Endodermal cell (in vitro differentiated cells): ENCODE data around the gene MFAP3L. TPM values are rescaled to one million over a fixed set of nuclear protein-coding genes. Genes with fewer than 3 reads are reported as not detected.

Experiments used
- DNase-seq: peaks from one replicate; pipeline ENCODE4 v3.0.0-alpha.2; 2017
- H3K27ac ChIP-seq: 2 replicates; pipeline ENCODE4 v1.5.1; 2013; ENCODE audit warnings: mild to moderate bottlenecking, low read depth, low read length, moderate library complexity
- H3K27me3 ChIP-seq: 2 replicates; pipeline ENCODE4 v1.6.1; 2013; ENCODE audit warnings: mild to moderate bottlenecking, low read length, moderate library complexity; ENCODE audit not compliant: insufficient read depth, control insufficient read depth, poor library complexity, severe bottlenecking
- H3K36me3 ChIP-seq: 2 replicates; pipeline ENCODE4 v1.7.0; 2013; ENCODE audit warnings: mild to moderate bottlenecking, low read length, moderate library complexity; ENCODE audit not compliant: control insufficient read depth, insufficient read depth
- H3K4me1 ChIP-seq: one replicate; pipeline ENCODE4 v1.7.0; 2013; ENCODE audit warnings: low read length; ENCODE audit not compliant: control insufficient read depth, insufficient read depth
- H3K4me3 ChIP-seq: 2 replicates; pipeline ENCODE4 v1.5.1; 2013; ENCODE audit warnings: mild to moderate bottlenecking, low read length, moderate library complexity
- H3K9ac ChIP-seq: 2 replicates; pipeline ENCODE4 v1.6.1; 2013; ENCODE audit warnings: mild to moderate bottlenecking, low read length, moderate library complexity; ENCODE audit not compliant: poor library complexity, severe bottlenecking; ENCODE audit errors: extremely low read depth
- H3K9me3 ChIP-seq: 2 replicates; pipeline ENCODE4 v1.6.1; 2013; ENCODE audit warnings: mild to moderate bottlenecking, low read length, moderate library complexity; ENCODE audit not compliant: control insufficient read depth
- H3K27ac Mint-ChIP-seq: 2 replicates; pipeline ENCODE4 v1.8.0; 2020; ENCODE audit warnings: mixed read lengths
- H3K27me3 Mint-ChIP-seq: 2 replicates; pipeline ENCODE4 v1.8.0; 2021; ENCODE audit warnings: mild to moderate bottlenecking, mixed read lengths; ENCODE audit not compliant: insufficient read depth
- H3K36me3 Mint-ChIP-seq: 2 replicates; pipeline ENCODE4 v1.8.0; 2020; ENCODE audit warnings: low read depth, mixed read lengths
- H3K4me1 Mint-ChIP-seq: 2 replicates; pipeline ENCODE4 v1.8.0; 2020; ENCODE audit warnings: mixed read lengths
- H3K4me3 Mint-ChIP-seq: 2 replicates; pipeline ENCODE4 v1.8.0; 2020; ENCODE audit warnings: mild to moderate bottlenecking, moderate library complexity, mixed read lengths
- H3K9me3 Mint-ChIP-seq: 2 replicates; pipeline ENCODE4 v1.8.0; 2020; ENCODE audit warnings: mild to moderate bottlenecking, mixed read lengths
- WGBS, 2 experiments: methylation state at CpG; one replicate each; pipeline versions ENCODE4 v1.1.5 to v1.1.7; 2013; ENCODE audit warnings: missing lambda C conversion rate in 2 of 2, mixed read lengths in 1 of 2; ENCODE audit not compliant: insufficient coverage in 1 of 2, insufficient read length in 1 of 2; 5-methylcytosine and 5-hydroxymethylcytosine counted together
- total RNA-seq, 2 donors: library from RNA; stranded (reverse); fragmentation: NEBNext Ultra II Directional in 1 of 2; extraction: Animal tissue kit (Norgen Biotek cat#: 25700) in 1 of 2; gene quantifications; 2 replicates in 1 of 2; 3 replicates in 1 of 2; pipeline ENCODE4 v1.2.1, GENCODE V29; 2021
- TF ChIP-seq, protein P1 (sequence below): fragments of 200-600 bp; sonication (generic); conservative IDR thresholded peaks from 2 replicates; pipeline ENCODE4 v1.5.0; 2021; ENCODE audit warnings: antibody characterized with exemption, mild to moderate bottlenecking

Gene MFAP3L
- total RNA-seq, 2 donors from 2014 or later = 19.6 to 25.3 TPM

DNA sequence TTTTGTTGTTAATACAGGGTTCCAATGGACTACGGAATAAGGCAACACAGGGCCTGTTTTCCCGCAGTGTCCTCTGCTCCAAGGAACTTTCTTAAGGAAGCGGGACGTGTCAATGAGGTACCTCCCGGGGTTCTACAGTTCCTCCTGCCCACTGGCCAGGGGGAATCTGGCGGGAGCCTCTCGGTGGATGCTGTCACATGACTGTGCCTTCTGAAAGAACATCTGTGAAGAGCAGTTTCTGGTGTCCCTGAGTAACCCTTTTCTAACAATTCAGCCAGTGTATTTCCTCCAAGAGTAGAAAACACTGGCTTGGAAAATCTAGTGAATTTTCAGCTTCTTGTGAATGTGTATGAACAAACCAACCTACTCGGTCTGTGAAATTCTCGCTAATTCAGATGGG is 32.7 kb downstream of the MFAP3L start:
- Histone ChIP-seq H3K4me1 (no peaks in the 10 kb centered on the region), H3K4me3 (no peak overlapping the region), H3K9me3 (no peaks in the 10 kb centered on the region), H3K36me3 (no peaks in the 10 kb centered on the region), H3K9ac (no peak overlapping the region), H3K27me3 (no peaks in the 10 kb centered on the region), H3K27ac (no peak overlapping the region)
- TF ChIP-seq, protein P1, sequence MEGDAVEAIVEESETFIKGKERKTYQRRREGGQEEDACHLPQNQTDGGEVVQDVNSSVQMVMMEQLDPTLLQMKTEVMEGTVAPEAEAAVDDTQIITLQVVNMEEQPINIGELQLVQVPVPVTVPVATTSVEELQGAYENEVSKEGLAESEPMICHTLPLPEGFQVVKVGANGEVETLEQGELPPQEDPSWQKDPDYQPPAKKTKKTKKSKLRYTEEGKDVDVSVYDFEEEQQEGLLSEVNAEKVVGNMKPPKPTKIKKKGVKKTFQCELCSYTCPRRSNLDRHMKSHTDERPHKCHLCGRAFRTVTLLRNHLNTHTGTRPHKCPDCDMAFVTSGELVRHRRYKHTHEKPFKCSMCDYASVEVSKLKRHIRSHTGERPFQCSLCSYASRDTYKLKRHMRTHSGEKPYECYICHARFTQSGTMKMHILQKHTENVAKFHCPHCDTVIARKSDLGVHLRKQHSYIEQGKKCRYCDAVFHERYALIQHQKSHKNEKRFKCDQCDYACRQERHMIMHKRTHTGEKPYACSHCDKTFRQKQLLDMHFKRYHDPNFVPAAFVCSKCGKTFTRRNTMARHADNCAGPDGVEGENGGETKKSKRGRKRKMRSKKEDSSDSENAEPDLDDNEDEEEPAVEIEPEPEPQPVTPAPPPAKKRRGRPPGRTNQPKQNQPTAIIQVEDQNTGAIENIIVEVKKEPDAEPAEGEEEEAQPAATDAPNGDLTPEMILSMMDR = no peak
- WGBS, 2 experiments = 90 to 91% methylated on average over 8 to 9 of the region's 9 CpGs
- Mint-ChIP-seq H3K4me3 (no peak overlapping the region), H3K4me1 (peaks cover 17% of the 10 kb centered on the region), H3K36me3 (peaks cover 15% of the 10 kb centered on the region), H3K9me3 (no peaks in the 10 kb centered on the region), H3K27ac (no peak overlapping the region), H3K27me3 (no peaks in the 10 kb centered on the region)
- DNase-seq = no peak

DNA sequence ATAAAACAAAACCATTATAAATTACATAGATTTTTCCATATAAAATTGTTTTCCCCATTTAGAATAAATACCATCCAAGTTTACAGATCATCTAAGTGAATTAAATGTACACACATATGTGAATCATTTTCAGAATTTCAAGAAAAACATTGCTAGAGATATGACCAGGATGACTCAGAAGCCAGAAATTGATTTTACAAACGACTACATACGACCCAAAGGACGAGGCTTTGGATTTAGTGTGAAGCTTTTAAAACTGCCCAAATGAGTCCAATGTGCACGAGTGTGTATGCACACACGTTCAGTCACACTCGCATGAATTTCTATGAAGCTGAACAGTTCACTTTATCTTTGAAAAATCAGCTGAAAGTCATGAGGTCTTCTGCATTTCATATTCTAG is 37.9 kb downstream of the MFAP3L start:
- no peak overlapping the region for H3K4me3 ChIP-seq
- H3K27me3 ChIP-seq = no peaks in the 10 kb centered on the region
- no peaks in the 10 kb centered on the region for H3K4me1 ChIP-seq
- Mint-ChIP-seq H3K27ac (no peak overlapping the region), H3K36me3 (peaks cover 15% of the 10 kb centered on the region), H3K4me1 (peaks cover 20% of the 10 kb centered on the region), H3K9me3 (no peaks in the 10 kb centered on the region), H3K4me3 (no peak overlapping the region), H3K27me3 (no peaks in the 10 kb centered on the region)
- TF ChIP-seq, protein P1 = no peak
- H3K9me3 ChIP-seq = no peaks in the 10 kb centered on the region
- no peaks in the 10 kb centered on the region for H3K36me3 ChIP-seq
- H3K9ac ChIP-seq = no peak overlapping the region
- DNase-seq = no peak
- no peak overlapping the region for H3K27ac ChIP-seq
- 95 to 97% methylated on average over 6 of the region's 6 CpGs for WGBS, 2 experiments

GRCh38 chr4:169987327-169988228 is 38.6 kb downstream of the MFAP3L start:
- Histone ChIP-seq H3K4me1 (no peaks in the 10 kb centered on the region), H3K9ac (no peak overlapping the region), H3K9me3 (no peaks in the 10 kb centered on the region), H3K27me3 (no peaks in the 10 kb centered on the region), H3K27ac (no peak overlapping the region), H3K36me3 (no peaks in the 10 kb centered on the region), H3K4me3 (no peak overlapping the region)
- DNase-seq = no peak
- WGBS, 2 experiments = 67 to 89% methylated on average over 3 to 6 of the region's 6 CpGs
- Mint-ChIP-seq H3K27ac (no peak overlapping the region), H3K36me3 (peaks cover 15% of the 10 kb centered on the region), H3K4me3 (no peak overlapping the region), H3K4me1 (peaks cover 17% of the 10 kb centered on the region), H3K9me3 (no peaks in the 10 kb centered on the region), H3K27me3 (no peaks in the 10 kb centered on the region)
- TF ChIP-seq, protein P1 = no peak
